Suprapubic skin (tissue), 4 donors: ENCODE measurements around the gene CCDC32.

Experiments
- CTCF ChIP-seq, 2 donors: fragments of 200-600 bp in 1 of 2; fragments of 450-650 bp in 1 of 2; sonication (generic) in 1 of 2; IDR thresholded peaks; one replicate each; pipeline ENCODE4 v1.5.1; 2016 to 2019; ENCODE audit warnings: antibody characterized with exemption in 2 of 2, mild to moderate bottlenecking in 1 of 2, moderate library complexity in 1 of 2
- EP300 ChIP-seq: sonication (generic); formaldehyde crosslinking; IDR thresholded peaks from one replicate; pipeline ENCODE4 v1.6.1; 2017; ENCODE audit warnings: antibody characterized with exemption
- POLR2A ChIP-seq, 2 donors: fragments of 450-650 bp; IDR thresholded peaks; one replicate each; pipeline ENCODE4 v1.6.1; 2017; ENCODE audit warnings: antibody characterized with exemption in 2 of 2, mild to moderate bottlenecking in 2 of 2, moderate library complexity in 2 of 2
- POLR2AphosphoS5 ChIP-seq, 3 donors: sonication (generic); formaldehyde crosslinking; IDR thresholded peaks; one replicate each; pipeline ENCODE4 v1.6.1; 2017; ENCODE audit warnings: antibody characterized with exemption in 3 of 3

- TF ChIP-seq CTCF (IDR thresholded peaks at IDR 0.05) = no peak
- no peak for TF ChIP-seq POLR2A (IDR thresholded peaks at IDR 0.05)
- no peak for TF ChIP-seq EP300
- TF ChIP-seq POLR2AphosphoS5 (IDR thresholded peaks at IDR 0.05) = no peak
Measured at GRCh38 chr15:40563426-40563825, 1.4 kb downstream of the CCDC32 start.
